ENCODE results near the gene MGMT. TPM values are rescaled to one million over a fixed set of nuclear protein-coding genes. Genes with fewer than 3 reads are reported as not detected.

MGMT gene
- total RNA-seq, 2 experiments from 2014 or later: 9.0 to 9.6 TPM

DNA sequence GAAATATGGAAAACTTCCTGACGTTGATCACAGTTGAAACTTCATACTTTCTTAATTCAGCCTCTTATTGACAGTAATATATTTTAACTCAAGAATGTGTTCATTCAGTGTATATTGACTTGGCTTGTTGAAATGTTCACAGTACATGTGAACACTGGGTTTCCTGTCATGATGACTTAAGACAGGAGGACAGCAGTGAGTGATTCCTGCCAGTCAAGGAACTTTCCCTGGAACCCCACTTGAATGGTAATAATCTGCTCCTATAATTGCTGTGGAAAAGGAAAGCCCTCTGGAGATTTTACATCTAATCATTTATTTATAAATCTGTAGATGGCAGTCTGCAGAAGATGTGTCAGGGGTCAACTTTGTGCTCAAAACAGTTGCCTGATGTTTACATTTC, 216.5 kb downstream of the MGMT start:
- ChIA-PET CTCF (no interaction called here), POLR2A (no interaction called here)
- Histone ChIP-seq H3K36me3 (ENCODE audit: insufficient read depth, low read length) (no peaks in the 10 kb centered on the region), H3K27me3 (ENCODE audit: control insufficient read depth in 1 of 2, insufficient read depth in 2 of 2, low read length in 2 of 2) (no peaks in the 10 kb centered on the region), H3K4me1 (ENCODE audit: insufficient read depth, low read length) (no peaks in the 10 kb centered on the region), H3K27ac (ENCODE audit: low read depth in 1 of 2, low read length in 2 of 2) (no peak overlapping the region), H3K4me3 (ENCODE audit: low read length) (no peak overlapping the region), H3K9me3 (ENCODE audit: control insufficient read depth in 1 of 2, insufficient read depth in 1 of 2, low read length in 2 of 2) (peaks cover 0 to 26% of the 10 kb centered on the region in 2 experiments)
- no peaks in the 10 kb centered on the region for H3K27me3 Mint-ChIP-seq
- no peak for DNase-seq
- H3K4me3 Mint-ChIP-seq: no peak overlapping the region
- TF ChIP-seq, protein P1, sequence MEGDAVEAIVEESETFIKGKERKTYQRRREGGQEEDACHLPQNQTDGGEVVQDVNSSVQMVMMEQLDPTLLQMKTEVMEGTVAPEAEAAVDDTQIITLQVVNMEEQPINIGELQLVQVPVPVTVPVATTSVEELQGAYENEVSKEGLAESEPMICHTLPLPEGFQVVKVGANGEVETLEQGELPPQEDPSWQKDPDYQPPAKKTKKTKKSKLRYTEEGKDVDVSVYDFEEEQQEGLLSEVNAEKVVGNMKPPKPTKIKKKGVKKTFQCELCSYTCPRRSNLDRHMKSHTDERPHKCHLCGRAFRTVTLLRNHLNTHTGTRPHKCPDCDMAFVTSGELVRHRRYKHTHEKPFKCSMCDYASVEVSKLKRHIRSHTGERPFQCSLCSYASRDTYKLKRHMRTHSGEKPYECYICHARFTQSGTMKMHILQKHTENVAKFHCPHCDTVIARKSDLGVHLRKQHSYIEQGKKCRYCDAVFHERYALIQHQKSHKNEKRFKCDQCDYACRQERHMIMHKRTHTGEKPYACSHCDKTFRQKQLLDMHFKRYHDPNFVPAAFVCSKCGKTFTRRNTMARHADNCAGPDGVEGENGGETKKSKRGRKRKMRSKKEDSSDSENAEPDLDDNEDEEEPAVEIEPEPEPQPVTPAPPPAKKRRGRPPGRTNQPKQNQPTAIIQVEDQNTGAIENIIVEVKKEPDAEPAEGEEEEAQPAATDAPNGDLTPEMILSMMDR (IDR thresholded peaks at IDR 0.05): no peak
- no peak overlapping the region for H3K27ac Mint-ChIP-seq
- H3K9me3 Mint-ChIP-seq: no peaks in the 10 kb centered on the region
- intact Hi-C loops (cut with DNase I, micrococcal nuclease): no loop called here
- no peaks in the 10 kb centered on the region for H3K4me1 Mint-ChIP-seq (ENCODE audit: low read depth)
- ATAC-seq (ENCODE audit: poor library complexity): no peak
- peaks cover 14% of the 10 kb centered on the region for H3K36me3 Mint-ChIP-seq (ENCODE audit: low read depth)

DNA sequence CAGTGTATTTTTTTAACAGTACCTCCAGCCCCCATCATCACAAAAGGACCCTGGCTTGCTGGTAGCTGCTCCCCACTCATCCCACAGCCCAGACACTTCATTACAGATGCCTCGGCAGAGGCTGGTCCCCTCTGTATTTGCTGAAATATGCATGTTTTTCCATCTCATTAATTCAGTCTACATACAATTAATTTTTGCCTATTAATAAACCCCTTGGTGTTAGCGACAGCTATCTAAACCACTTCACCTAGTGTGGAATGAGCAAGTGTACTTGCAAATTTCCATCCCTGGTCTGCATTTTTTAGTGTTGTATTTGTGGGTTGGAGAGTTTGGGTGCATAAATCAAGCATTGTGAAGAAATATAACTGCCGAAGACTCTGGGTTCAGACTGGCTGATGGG, 216.9 kb downstream of the MGMT start:
- H3K27me3 ChIP-seq (ENCODE audit: control insufficient read depth in 1 of 2, insufficient read depth in 2 of 2, low read length in 2 of 2): no peaks in the 10 kb centered on the region
- no peak overlapping the region for H3K4me3 Mint-ChIP-seq
- H3K27ac Mint-ChIP-seq: no peak overlapping the region
- intact Hi-C loops (cut with DNase I, micrococcal nuclease): no loop called here
- POLR2A ChIA-PET: no interaction called here
- H3K27ac ChIP-seq (ENCODE audit: low read depth in 1 of 2, low read length in 2 of 2): no peak overlapping the region
- no peaks in the 10 kb centered on the region for H3K27me3 Mint-ChIP-seq
- DNase-seq: no peak
- peaks cover 0 to 22% of the 10 kb centered on the region in 2 experiments for H3K9me3 ChIP-seq (ENCODE audit: control insufficient read depth in 1 of 2, insufficient read depth in 1 of 2, low read length in 2 of 2)
- no peak for ATAC-seq (ENCODE audit: poor library complexity)
- H3K36me3 Mint-ChIP-seq (ENCODE audit: low read depth): peaks cover 12% of the 10 kb centered on the region
- H3K4me1 ChIP-seq (ENCODE audit: insufficient read depth, low read length): no peaks in the 10 kb centered on the region
- H3K4me3 ChIP-seq (ENCODE audit: low read length): no peak overlapping the region
- H3K4me1 Mint-ChIP-seq (ENCODE audit: low read depth): no peaks in the 10 kb centered on the region
- CTCF ChIA-PET: no interaction called here
- no peaks in the 10 kb centered on the region for H3K9me3 Mint-ChIP-seq
- TF ChIP-seq, protein P1 (IDR thresholded peaks at IDR 0.05): no peak
- H3K36me3 ChIP-seq (ENCODE audit: insufficient read depth, low read length): no peaks in the 10 kb centered on the region

GRCh38 chr10:129685271-129685670, 218.2 kb downstream of the MGMT start:
- DNase-seq (no peak), ATAC-seq (ENCODE audit: poor library complexity) (no peak)
- no peak overlapping the region for H3K4me3 Mint-ChIP-seq
- H3K36me3 Mint-ChIP-seq (ENCODE audit: low read depth): peaks cover 4% of the 10 kb centered on the region
- POLR2A ChIA-PET: no interaction called here
- Histone ChIP-seq H3K4me1 (ENCODE audit: insufficient read depth, low read length) (no peaks in the 10 kb centered on the region), H3K27me3 (ENCODE audit: control insufficient read depth in 1 of 2, insufficient read depth in 2 of 2, low read length in 2 of 2) (no peaks in the 10 kb centered on the region), H3K4me3 (ENCODE audit: low read length) (no peak overlapping the region), H3K9me3 (ENCODE audit: control insufficient read depth in 1 of 2, insufficient read depth in 1 of 2, low read length in 2 of 2) (peaks cover 0 to 19% of the 10 kb centered on the region in 2 experiments), H3K36me3 (ENCODE audit: insufficient read depth, low read length) (no peaks in the 10 kb centered on the region), H3K27ac (ENCODE audit: low read depth in 1 of 2, low read length in 2 of 2) (no peak overlapping the region)
- intact Hi-C loops (cut with DNase I, micrococcal nuclease): no loop called here
- CTCF ChIA-PET: no interaction called here
- H3K27me3 Mint-ChIP-seq: no peaks in the 10 kb centered on the region
- TF ChIP-seq, protein P1 (IDR thresholded peaks at IDR 0.05): no peak
- no peak overlapping the region for H3K27ac Mint-ChIP-seq
- no peaks in the 10 kb centered on the region for H3K4me1 Mint-ChIP-seq (ENCODE audit: low read depth)
- no peaks in the 10 kb centered on the region for H3K9me3 Mint-ChIP-seq
